ENCODE data around the gene RELN.

GRCh38 chr7:103547451-103548284 is 441.8 kb downstream of the RELN start:
- TF ChIP-seq ZFPM2 (CRISPR knock-in tag; IDR thresholded peaks at IDR 0.05), result no peak
- no peak for TF ChIP-seq CTCF (IDR thresholded peaks at IDR 0.05 in 2 of 3, conservative IDR thresholded peaks at IDR 0.05 in 1 of 3; ENCODE audit: insufficient read depth in 2 of 3, low read depth in 1 of 3, low read length in 3 of 3)
- TF ChIP-seq ETS1 (conservative IDR thresholded peaks at IDR 0.05; ENCODE audit: control insufficient read depth, low read depth, low read length), result no peak
- TF ChIP-seq BRF1 (IDR thresholded peaks at IDR 0.05; ENCODE audit: borderline replicate concordance, extremely low read depth, insufficient read length), result no peak
- no peak for TF ChIP-seq ZNF449 (CRISPR knock-in tag; IDR thresholded peaks at IDR 0.05)
- TF ChIP-seq JUNB (CRISPR knock-in tag; conservative IDR thresholded peaks at IDR 0.05), result no peak
- no peak for TF ChIP-seq USF1 (CRISPR knock-in tag; IDR thresholded peaks at IDR 0.05)
- TF ChIP-seq PKNOX1 (IDR thresholded peaks at IDR 0.05), result no peak
- no peak for TF ChIP-seq TCF3 (CRISPR knock-in tag; IDR thresholded peaks at IDR 0.05)
- no peak for TF ChIP-seq ZBTB33 (CRISPR knock-in tag; IDR thresholded peaks at IDR 0.05)
